Sigmoid colon (tissue), 7 donors: ENCODE measurements around the gene FURIN. TPM values are rescaled to one million over a fixed set of nuclear protein-coding genes. Genes with fewer than 3 reads are reported as not detected.

Experiments
- DNase-seq: peaks from one replicate; pipeline ENCODE4 v3.0.0-alpha.2; 2019
- H3K27ac ChIP-seq, 4 donors: fragments of 200-600 bp; sonication (generic); one replicate each; pipeline ENCODE4 v1.5.1; 2016 to 2019; ENCODE audit warnings: mild to moderate bottlenecking in 1 of 4
- H3K27me3 ChIP-seq, 3 donors: fragments of 200-600 bp; sonication (generic); one replicate each; pipeline ENCODE4 v1.5.1; 2019; ENCODE audit warnings: mild to moderate bottlenecking in 1 of 3
- H3K36me3 ChIP-seq, 4 donors: fragments of 200-600 bp; sonication (generic); one replicate each; pipeline ENCODE4 v1.5.1; 2016 to 2019
- H3K4me1 ChIP-seq, 4 donors: fragments of 200-600 bp; sonication (generic); one replicate each; pipeline ENCODE4 v1.5.1; 2017 to 2019
- H3K4me3 ChIP-seq, 4 donors: fragments of 200-600 bp; sonication (generic); one replicate each; pipeline ENCODE4 v1.5.1; 2017 to 2019; ENCODE audit warnings: mild to moderate bottlenecking in 2 of 4, moderate library complexity in 1 of 4
- H3K9me3 ChIP-seq, 4 donors: fragments of 200-600 bp in 3 of 4; sonication (generic) in 3 of 4; one replicate each; pipeline versions ENCODE4 v1.5.1 to v1.6.1; 2013 to 2019
- CTCF ChIP-seq, 4 experiments: fragments of 450-650 bp in 3 of 4; fragments of 200-600 bp in 1 of 4; IDR thresholded peaks; one replicate each; pipeline ENCODE4 v1.5.1; 2016 to 2019; ENCODE audit warnings: antibody characterized with exemption in 4 of 4, mild to moderate bottlenecking in 3 of 4, moderate library complexity in 2 of 4
- EP300 ChIP-seq, 4 donors: sonication (generic); formaldehyde crosslinking; IDR thresholded peaks; one replicate each; pipeline ENCODE4 v1.6.1; 2017; ENCODE audit warnings: antibody characterized with exemption in 4 of 4
- POLR2A ChIP-seq, 2 donors: fragments of 450-650 bp; IDR thresholded peaks; one replicate each; pipeline ENCODE4 v1.6.1; 2016; ENCODE audit warnings: antibody characterized with exemption in 2 of 2, mild to moderate bottlenecking in 2 of 2, moderate library complexity in 2 of 2
- POLR2AphosphoS5 ChIP-seq, 4 donors: sonication (generic); formaldehyde crosslinking; IDR thresholded peaks; one replicate each; pipeline ENCODE4 v1.6.1; 2017; ENCODE audit warnings: antibody characterized with exemption in 4 of 4
- WGBS, 2 donors: extraction: QIAGEN DNeasy Blood & Tissue Kit; methylation state at CpG; one replicate each; pipeline ENCODE4 v1.1.7; 2013; 5-methylcytosine and 5-hydroxymethylcytosine counted together
- intact Hi-C: fragments of 100-400 bp; cut with DNase I; formaldehyde crosslinking; loops from one replicate; pipeline ENCODE4 v1.15.1; 2023
- polyA plus RNA-seq, 3 donors: library from polyadenylated mRNA; stranded (reverse); fragments of 200-250 nt; gene quantifications; one replicate each; pipeline ENCODE4 v1.2.3, GENCODE V29; 2013
- total RNA-seq, 4 donors: library from RNA; depleted of rRNA; stranded (reverse); fragments of >200 nt; gene quantifications; one replicate each; pipeline ENCODE4 v1.1.0, GENCODE V29; 2016
- donor health status: healthy with polysubstance abuse.
- donor health status: Bipolar disorder and iron deficiency.
- donor health status: healthy.

FURIN gene
- total and polyA plus RNA-seq, 7 donors: 21.0 to 69.2 (median 24.6) TPM

GRCh38 chr15:90903733-90904536 lies 35.5 kb downstream of the FURIN start:
- H3K27ac ChIP-seq: peak overlapping the region; percentile 93 to 98 (median 96)
- 51 to 73% methylated on average over 18 of the region's 18 CpGs for WGBS, 2 donors
- intact Hi-C loops: loop anchor here (2.0 kb wide), 1 partner anchor 91 kb away; the partner anchor contains the start of gene PRC1
- H3K27me3 ChIP-seq: no peaks in the 10 kb centered on the region
- H3K4me1 ChIP-seq: peaks cover 0 to 25% (median 21%) of the 10 kb centered on the region in 4 donors
- no peak for DNase-seq
- H3K9me3 ChIP-seq: no peaks in the 10 kb centered on the region
- H3K36me3 ChIP-seq: peaks cover 20 to 40% (median 32%) of the 10 kb centered on the region in 4 donors
- no peak for TF ChIP-seq CTCF (IDR thresholded peaks at IDR 0.05)
- no peak for TF ChIP-seq EP300 (IDR thresholded peaks at IDR 0.05)
- no peak for TF ChIP-seq POLR2AphosphoS5 (IDR thresholded peaks at IDR 0.05)
- TF ChIP-seq POLR2A (IDR thresholded peaks at IDR 0.05): no peak
- peak overlapping the region; percentile 68 to 81 (median 74) for H3K4me3 ChIP-seq

GRCh38 chr15:90904746-90905145 lies 36.4 kb downstream of the FURIN start:
- intact Hi-C loops: no loop called here
- WGBS, 2 donors: 94 to 97% methylated on average over 9 of the region's 9 CpGs
- Histone ChIP-seq H3K27me3 (no peaks in the 10 kb centered on the region), H3K4me3 (no peak overlapping the region), H3K27ac (no peak overlapping the region), H3K36me3 (peaks cover 24 to 48% (median 38%) of the 10 kb centered on the region in 4 donors), H3K4me1 (peaks cover 0 to 25% (median 21%) of the 10 kb centered on the region in 4 donors), H3K9me3 (no peaks in the 10 kb centered on the region)
- TF ChIP-seq EP300 (IDR thresholded peaks at IDR 0.05): no peak
- TF ChIP-seq POLR2A (IDR thresholded peaks at IDR 0.05): no peak
- no peak for TF ChIP-seq POLR2AphosphoS5 (IDR thresholded peaks at IDR 0.05)
- no peak for TF ChIP-seq CTCF (IDR thresholded peaks at IDR 0.05)
- no peak for DNase-seq

- peaks cover 32 to 56% (median 45%) of the 10 kb centered on the region in 4 donors for H3K36me3 ChIP-seq
- intact Hi-C loops: no loop called here
- no peak overlapping the region for H3K4me3 ChIP-seq
- H3K9me3 ChIP-seq: no peaks in the 10 kb centered on the region
- H3K4me1 ChIP-seq: peaks cover 0 to 25% (median 21%) of the 10 kb centered on the region in 4 donors
- TF ChIP-seq POLR2AphosphoS5 (IDR thresholded peaks at IDR 0.05) (no peak), POLR2A (IDR thresholded peaks at IDR 0.05) (no peak), EP300 (IDR thresholded peaks at IDR 0.05) (no peak), CTCF (IDR thresholded peaks at IDR 0.05) (no peak)
- no peak overlapping the region for H3K27ac ChIP-seq
- WGBS, 2 donors: 94 to 97% methylated on average over 28 of the region's 28 CpGs
- H3K27me3 ChIP-seq: no peaks in the 10 kb centered on the region
- DNase-seq: no peak
These were observed 37.2 kb downstream of the FURIN start for GRCh38 chr15:90905306-90906180.

GRCh38 chr15:90906181-90906849 lies 37.9 kb downstream of the FURIN start:
- WGBS, 2 donors: 97% methylated on average over 11 of the region's 11 CpGs
- no peaks in the 10 kb centered on the region for H3K9me3 ChIP-seq
- no peaks in the 10 kb centered on the region for H3K27me3 ChIP-seq
- H3K27ac ChIP-seq: no peak overlapping the region
- no peak overlapping the region for H3K4me3 ChIP-seq
- TF ChIP-seq POLR2AphosphoS5 (IDR thresholded peaks at IDR 0.05) (no peak), POLR2A (IDR thresholded peaks at IDR 0.05) (no peak), CTCF (IDR thresholded peaks at IDR 0.05) (no peak)
- peaks cover 39 to 63% (median 53%) of the 10 kb centered on the region in 4 donors for H3K36me3 ChIP-seq
- intact Hi-C loops: no loop called here
- no peak for DNase-seq
- H3K4me1 ChIP-seq: peaks cover 0 to 25% (median 20%) of the 10 kb centered on the region in 4 donors
